NK-92 (cell line): Measurements from ENCODE around the gene GPR22.

Experiments
- DNase-seq: peaks from one replicate; lab custom pipeline; 2025; ENCODE audit not compliant: unreplicated experiment; lab: John Stamatoyannopoulos, UW

GPR22 gene, protein sequence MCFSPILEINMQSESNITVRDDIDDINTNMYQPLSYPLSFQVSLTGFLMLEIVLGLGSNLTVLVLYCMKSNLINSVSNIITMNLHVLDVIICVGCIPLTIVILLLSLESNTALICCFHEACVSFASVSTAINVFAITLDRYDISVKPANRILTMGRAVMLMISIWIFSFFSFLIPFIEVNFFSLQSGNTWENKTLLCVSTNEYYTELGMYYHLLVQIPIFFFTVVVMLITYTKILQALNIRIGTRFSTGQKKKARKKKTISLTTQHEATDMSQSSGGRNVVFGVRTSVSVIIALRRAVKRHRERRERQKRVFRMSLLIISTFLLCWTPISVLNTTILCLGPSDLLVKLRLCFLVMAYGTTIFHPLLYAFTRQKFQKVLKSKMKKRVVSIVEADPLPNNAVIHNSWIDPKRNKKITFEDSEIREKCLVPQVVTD

DNA sequence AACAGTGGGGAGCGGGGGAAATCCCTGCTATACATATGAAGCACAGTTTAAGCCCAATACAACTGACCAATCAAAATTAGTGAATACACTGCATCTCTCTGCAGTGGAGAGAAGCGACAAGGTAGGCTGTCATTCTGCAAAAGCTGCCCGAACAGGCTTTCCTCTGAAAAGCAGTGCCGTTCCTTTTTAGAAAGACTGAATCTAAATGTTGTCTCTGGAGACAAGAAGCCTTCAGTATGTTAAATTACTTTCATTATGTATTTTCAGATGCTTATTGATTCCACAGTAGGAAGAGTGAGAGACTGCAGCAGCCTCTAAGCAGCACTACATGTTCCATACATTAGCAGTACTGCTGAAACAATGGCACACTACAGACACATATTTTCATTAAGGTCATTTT is at the start of gene GPR22:
Gene GPR22 (plus strand): TSS at position 129 of the 400 bp plus-strand sequence. CDS start 4,004 bp downstream, outside the sequence.
- DNase-seq: no peak

DNA sequence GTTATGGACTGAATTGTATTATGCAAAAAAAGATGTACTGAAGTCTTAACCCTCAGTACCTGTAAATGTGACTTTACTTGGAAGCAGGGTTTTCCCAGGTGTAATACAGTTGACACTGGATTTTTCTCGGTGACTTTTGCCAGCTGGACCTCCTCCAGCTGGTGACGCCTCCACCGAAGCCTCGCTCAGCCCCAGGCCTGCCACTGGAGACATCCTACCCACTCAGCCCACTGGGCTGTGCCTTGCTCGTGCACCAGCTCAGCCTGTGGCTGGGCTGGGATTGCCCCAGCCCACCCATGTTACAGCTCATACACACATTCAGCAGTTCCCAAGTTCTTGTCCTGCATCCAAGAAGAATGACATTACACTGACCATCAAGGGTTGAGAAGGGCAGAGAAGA is 42.4 kb upstream of the GPR22 start:
- DNase-seq: no peak

DNA sequence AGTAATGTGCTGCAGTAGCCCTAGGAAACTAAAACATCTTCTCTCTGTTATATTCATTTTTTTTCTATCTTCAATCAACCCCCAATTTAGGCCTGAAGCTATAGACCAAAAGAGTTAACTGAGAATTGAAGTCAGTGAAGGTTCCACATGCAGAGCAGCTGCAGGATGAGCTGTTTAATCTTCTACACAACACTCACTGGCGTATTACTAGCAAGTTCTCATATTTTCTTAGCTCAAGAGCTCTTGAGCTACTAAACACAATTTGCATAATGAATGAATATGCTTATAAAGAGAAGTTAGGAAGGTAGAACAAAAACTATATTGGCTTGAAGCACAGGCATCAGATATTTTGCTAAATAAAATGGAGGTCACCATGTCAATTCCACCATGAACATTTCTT is 41.2 kb upstream of the GPR22 start:
- no peak for DNase-seq

DNA sequence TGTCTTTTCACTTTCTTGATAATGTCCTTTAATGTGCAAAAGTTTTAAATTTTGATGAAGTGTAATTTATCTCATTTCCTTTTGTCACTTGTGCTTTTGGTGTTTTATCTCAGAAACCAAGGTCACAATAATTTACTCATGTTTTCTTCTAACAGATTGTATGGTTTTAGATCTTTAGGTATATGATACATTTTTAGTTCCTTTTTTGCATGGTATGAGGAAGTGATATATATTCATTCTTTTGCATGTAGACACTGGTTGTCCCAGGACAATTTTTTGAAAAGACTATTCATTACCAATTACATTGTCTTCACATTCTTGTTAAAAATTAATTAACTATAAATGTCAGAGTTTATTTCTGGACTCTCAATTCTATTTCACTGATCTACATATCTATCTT is 39.8 kb upstream of the GPR22 start:
- DNase-seq: no peak

DNA sequence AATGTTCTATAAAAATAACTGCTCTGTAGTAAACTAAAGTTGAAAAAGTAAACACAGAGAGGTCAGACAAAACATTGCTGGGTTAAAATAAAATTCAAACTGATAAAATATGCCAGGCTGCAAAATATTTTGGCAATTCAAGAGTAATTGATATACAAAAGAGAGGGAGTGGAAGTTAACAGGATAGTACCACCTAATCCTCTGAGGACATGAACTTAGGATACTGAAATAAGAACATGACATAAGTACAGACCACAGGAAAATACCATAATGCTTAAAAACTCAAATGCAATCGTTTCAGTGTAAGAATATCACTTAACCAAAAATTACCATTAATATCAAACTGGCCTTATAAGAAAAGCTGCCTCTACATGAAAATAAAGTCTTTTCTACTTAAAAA is 37.6 kb upstream of the GPR22 start:
- DNase-seq: no peak

DNA sequence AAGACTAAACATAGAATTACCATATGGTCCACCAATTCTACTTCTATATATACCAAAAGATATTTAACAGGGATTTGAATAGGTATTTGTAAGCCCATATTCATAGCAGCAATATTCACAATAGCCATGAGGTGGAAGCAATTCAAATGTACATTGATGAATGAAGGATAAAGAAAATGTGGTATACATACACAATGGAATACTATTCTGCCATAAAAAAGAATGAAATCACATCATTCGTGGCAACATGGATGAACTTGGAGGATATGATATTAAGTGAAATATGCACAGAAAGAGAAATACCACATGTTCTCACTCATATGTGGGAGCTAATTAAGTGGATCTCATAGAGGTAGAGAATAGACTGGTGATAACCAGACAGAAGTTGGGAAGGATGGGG is 34.1 kb upstream of the GPR22 start:
- DNase-seq: no peak

DNA sequence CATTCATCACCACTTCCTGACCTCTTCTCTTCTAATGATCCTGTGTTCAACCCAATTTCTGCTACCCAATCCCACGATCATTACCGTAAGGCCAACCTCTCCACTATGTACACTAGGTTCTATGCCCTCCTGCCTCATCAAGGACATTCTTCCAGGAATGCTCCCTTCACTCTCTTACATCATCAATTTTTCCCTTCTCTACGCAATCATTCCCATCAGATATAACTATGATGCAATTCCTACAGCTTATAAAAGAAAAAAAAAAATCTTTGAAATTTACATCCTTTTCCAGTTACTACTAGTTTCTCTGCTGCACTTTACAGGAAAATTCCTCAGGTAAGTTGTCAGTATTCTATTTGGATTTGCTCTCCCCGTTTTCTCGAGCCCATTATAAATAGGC is 30.8 kb upstream of the GPR22 start:
- no peak for DNase-seq

DNA sequence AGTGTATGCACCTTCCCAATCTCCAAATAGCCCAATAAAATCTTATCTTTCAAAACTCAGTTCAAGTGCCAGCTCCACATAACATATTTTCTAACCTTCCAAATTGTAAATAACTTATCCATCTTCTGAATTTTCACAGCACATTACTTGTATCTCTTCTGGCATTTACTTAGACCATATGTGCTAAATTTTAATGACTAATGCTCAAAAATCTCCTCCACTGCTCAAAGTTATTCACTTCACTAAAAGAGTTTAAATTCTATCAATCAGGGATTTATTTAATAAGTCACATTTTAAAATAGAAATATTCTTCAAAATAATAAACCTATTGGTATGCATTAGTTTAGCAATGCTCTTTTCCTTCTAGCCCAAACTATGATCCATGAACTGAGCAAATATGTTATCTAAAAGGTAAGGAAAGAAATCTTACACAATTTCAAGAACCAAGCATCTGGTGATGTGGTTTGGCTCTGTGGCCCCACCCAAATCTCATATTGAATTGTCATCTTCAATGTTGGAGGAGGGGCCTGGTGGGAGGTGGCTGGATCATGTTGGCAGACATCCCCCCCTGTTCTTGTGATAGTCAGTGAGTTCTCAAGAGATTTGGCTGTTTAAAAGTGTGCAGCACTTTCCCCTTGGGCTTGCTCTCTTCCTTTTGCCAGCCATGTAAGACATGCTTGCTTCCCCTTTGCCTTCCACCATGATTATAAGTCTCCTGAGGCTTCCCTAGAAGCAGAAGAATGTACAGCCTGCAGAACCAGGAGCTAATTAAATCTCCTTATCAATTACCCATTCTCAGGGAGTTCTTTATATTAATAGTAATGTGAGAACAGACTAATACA is 28.1 kb upstream of the GPR22 start:
- DNase-seq: no peak

DNA sequence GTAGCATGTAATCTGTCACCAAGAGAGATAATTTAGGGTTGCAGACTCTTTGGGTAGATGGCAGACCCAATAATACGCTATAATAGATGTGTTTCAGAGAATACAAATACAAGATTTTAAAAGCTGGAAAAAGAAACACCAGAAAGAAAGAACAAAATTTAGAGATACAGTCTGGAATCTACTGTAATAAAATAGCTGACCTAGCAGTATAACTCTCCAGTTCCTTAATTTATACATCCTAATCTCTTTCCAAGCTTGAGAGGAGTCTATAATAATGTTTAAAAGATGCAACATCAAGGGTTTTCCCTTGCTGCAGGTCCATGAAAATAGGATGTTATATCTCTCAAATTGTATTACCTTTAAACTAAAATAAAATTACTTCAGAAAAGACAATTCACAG is 27.2 kb upstream of the GPR22 start:
- DNase-seq: no peak

DNA sequence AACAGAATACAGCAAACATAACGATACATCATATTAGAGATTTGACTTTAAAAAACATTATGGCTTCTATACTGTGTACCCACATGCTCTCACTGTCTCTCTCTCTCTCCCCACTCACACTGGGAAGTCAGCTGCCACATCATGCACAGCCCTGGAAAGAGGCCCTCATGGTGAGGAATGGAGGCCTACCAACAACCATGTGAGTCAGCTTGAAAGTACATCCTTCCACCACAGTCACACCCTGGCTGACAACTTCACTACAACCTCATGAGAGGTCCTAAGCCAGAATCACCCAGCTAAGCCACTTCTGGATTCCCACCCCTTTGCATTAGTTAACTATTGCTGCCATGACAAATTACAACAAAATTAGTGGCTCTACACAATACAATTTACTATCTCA is 23.3 kb upstream of the GPR22 start:
- DNase-seq: no peak

DNA sequence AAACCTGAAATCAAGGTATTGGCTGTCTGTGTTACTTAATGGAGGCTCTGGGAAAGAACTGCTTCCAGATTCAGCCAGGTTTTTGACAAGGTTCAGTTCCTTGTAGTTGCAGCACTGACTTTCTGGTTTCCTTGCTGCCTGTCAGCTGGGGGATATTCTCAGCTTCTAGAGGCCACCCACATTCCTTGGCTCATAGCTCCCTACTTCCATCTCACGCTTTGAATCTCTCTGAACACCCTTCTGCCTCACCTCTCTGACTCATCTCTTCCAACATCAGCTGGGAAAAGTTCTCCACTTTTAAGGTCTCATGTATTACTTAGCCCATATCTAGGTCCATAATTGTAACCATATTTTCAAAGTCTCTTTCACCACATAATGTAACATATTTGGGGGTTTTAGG is 22.9 kb upstream of the GPR22 start:
- no peak for DNase-seq

DNA sequence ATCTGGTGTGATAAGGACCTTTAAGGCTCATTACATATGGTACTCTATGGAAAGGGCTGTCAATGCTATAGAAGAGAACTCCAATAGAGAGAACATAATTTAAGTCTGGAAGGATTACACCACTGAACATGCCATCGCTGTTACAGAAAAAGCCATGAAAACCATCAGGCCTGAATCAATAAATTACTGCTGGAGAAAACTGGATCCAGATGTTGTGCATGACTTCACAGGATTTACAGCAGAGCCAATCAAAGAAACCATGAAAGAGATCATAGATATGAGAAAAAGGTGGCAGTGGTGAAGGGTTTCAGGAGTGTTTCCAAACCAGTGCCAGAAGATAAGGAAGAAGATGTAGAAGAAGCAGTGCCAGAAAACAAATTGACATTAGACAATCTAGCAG is 18.9 kb upstream of the GPR22 start:
- no peak for DNase-seq

DNA sequence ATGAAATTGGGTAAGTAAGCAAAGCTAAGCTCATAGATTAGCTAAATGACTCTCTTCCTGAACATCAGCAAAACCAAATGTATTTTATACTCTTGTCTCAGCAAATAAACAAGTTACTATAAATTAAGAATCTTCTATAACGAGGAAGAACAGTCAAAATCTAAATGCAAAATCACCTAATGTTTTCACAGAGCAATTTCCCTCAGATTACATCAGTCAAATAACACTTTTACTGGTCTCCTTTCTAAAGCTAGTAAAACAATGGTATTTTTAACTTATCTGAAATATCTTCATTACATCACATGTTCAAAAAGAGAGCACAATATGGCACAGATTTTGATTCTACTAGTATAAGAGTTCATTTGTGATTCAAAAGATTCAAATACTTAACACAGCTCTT is 16.5 kb upstream of the GPR22 start:
- DNase-seq: no peak

DNA sequence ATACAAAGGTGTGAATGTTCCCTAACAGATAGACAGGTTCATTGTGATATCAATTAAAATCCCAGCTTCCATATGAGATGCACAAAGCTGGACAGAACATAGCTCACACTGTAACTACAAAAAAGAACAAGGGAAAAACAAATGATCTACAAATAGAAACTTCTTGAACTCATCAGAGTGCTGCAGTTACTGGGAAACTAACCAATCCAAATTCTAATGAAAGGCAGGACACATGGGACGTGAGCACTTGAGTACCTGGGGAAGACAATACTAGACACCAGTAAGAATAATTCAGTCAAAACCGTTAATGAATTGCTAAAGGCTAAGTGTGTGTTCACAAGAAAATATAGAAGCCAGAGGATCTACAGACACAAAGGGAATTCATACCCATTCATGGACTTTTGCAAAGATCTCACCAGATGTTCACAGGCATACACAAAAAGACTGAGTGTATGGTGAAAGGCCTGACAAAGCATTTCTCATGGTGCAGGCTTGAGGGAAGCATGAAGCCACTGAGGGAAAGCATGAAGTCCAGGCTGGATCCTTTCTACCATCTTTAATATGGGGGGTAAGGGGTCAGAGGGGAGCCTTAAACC is 7.8 kb upstream of the GPR22 start:
- DNase-seq: no peak

DNA sequence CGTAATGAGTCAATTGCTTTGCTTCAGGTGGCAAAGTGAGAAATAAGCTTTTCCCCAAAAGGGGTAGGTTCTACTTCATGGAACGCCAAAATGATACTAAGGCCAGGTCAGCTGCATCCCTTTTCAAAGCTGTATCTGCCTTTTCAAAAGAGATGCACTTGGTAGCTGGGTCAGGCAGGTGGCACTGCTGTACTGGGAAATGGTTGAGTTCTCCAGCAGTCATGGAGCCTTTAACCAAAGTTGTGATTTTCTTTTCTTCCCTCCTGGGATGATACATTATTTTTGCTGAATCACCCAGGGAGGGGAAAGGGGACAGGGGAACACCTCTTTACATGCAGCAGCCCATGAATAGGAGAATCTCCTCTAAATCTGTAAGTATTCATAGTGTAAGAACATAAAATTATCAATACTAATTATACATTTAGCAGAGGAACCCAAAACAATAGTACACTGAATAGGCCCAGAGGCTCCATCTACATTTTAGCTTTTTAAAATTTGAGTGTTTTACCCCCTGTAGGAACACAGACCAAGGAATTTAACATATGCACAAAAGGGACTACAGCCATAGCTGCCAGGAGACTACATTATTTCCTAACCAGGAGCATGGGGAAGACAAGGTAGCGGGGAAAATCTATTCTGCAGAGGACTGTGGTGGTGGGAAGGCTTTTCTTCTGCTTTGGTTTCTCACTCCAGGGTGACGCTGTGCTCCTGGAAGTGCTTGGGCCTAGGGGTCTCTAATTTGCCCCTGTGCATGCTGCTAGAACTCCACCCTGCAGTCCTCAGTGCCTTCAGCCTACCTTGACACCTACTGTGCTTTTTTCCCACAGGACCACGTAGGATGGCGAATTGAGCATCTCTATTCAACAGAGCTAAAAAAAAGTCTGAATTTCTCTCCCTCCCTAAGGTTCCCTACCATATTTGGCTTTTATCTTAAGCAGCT is 6.4 kb upstream of the GPR22 start:
- DNase-seq: no peak

DNA sequence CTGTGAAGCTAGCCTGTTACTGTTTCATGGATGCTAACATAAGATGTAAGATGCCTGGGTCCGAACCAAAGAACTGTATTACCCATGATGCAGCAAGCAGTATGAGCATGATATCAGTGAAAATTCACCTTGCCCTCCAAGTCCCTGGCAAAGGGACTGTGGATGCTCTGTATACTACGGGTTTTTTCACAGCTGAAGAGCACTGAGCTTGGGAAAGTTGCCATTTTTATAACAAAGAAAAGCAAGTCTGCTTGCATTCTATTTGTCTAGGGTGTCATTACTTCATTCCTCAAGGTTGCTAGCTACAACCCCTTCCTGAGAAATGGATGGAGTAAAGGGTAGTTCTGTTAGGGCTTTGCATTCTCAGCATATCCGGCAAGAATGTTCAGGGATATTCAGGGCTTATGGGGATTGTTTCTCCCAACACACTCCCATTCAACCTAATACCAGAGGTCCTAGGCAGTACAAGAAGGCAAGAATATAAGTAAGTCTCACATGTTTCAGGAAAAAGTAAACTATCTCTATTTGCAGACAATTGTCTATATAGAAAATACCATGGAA is 5.1 kb upstream of the GPR22 start:
- DNase-seq: no peak

DNA sequence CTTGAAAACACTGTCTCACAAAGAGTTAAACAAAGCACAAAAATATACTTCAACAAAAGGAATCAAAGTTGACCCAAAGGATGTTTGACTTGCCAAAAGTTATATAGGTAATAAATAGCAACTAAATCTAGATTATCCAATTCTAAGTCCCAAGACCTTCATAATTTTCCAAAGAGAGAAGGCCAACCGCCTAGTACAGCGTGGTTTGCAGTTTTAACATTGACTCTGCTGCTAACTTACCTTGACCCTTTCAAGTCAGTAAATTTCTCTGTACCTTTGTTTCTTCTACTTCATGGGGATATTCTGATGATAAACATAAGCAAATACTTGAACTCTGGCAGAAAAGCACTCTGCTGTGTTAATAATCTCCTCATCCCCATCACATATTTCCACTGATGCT is 1.9 kb upstream of the GPR22 start:
- no peak for DNase-seq

DNA sequence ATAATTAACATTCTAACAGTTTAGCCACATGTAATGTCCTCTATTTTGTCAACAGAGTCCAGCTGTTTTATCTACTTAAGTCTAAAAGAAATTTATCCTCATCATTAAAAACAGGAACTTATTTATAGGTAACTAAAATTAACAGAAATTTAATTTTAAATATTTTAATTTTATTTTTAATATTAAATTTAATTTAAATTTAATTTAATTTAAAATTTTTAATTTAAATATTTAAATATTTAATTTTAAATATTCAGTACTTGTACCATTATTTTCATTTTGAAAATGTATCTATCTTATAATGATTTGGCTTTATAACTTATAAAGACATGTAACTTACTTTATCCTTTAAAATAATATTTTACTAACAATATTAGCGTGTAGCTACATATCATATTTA is 1.0 kb upstream of the GPR22 start:
- no peak for DNase-seq

DNA sequence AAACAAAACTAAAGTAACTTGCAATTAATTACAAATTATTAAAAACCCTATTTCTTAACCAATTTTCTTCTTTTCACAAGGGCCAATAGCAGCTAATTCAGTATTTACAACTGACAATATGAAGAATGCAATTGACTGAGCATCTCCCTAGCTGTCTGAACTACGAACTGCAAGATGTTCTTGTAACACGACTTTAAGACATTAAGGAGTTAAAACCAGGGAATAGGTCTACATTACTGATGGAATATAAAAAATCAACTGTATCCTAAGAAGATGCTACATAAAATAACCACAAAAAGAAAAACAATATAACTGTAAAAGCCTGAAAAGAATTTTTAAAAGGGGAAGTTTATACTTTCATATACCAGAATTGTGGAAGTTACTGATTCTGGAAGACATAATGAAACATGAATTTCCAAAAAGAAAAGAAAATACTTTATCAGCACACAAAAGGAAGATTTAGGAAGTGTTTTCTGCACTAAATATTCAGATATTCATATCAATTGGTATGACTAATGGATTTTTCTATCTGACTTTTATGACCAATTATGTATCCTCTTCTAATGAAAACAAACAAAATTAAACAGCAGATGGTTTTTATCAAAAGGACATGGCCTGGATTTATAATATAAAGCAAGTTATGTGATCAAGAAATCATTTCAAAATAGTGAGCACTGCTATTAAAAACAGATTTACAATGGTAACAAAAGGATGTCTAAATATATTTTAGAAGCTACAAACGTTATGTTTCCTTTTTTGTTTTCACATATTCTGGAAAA is 1.6 kb downstream of the GPR22 start:
- DNase-seq: no peak

DNA sequence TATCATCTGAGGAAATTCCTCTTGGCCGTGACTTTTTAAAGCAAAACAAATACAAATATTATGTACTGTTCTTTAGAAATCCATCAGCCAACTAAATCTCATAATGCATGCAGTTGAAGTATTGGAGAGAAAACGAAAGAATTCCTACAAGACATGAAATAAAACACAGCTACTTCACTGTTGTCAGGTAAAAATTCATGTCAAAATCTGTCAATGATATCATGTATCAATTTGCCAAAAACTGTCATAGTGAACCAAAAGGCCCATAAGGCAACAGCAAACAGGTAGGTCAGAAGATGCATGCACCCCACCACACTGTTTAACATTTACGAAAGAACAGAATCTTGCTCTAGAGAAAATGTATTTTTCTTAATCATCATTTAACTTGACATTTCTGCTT is 2.3 kb downstream of the GPR22 start:
- DNase-seq: no peak
